NT2/D1 (cell line): ENCODE data around the gene CNOT8.
"Not testable (repeated sequence)": the region's sequence is repeated elsewhere in the genome, so short reads cannot be mapped to it uniquely, and the experiment has no call there.

ENCODE experiments used
- DNase-seq: peaks from one replicate; pipeline ENCODE4 v3.0.0-alpha.2; 2011; ENCODE audit warnings: low read depth, low spot score
- H3K27me3 ChIP-seq: 2 replicates; pipeline ENCODE4 v1.6.0; 2011; ENCODE audit warnings: mild to moderate bottlenecking; ENCODE audit not compliant: insufficient read length, insufficient read depth
- H3K36me3 ChIP-seq: 2 replicates; pipeline ENCODE4 v1.6.1; 2011; ENCODE audit warnings: mild to moderate bottlenecking, low read length, mixed read lengths; ENCODE audit not compliant: insufficient read depth, insufficient read length
- H3K4me1 ChIP-seq: 2 replicates; pipeline ENCODE4 v1.5.1; 2011; ENCODE audit not compliant: insufficient read depth, insufficient read length
- H3K4me3 ChIP-seq: 2 replicates; pipeline ENCODE4 v1.5.1; 2011; ENCODE audit warnings: low read depth; ENCODE audit not compliant: insufficient read length
- H3K9ac ChIP-seq: 2 replicates; pipeline ENCODE4 v1.6.0; 2011; ENCODE audit warnings: low read depth; ENCODE audit not compliant: insufficient read length
- H3K9me3 ChIP-seq: 2 replicates; pipeline ENCODE4 v1.5.1; 2011; ENCODE audit warnings: mild to moderate bottlenecking, low read length; ENCODE audit not compliant: insufficient read depth
- SUZ12 ChIP-seq: IDR thresholded peaks from 2 replicates; pipeline ENCODE4 v1.6.1; 2011; ENCODE audit not compliant: insufficient read length, insufficient read depth; ENCODE audit errors: extremely low read depth
- YY1 ChIP-seq: IDR thresholded peaks from 2 replicates; pipeline ENCODE4 v1.6.1; 2011; ENCODE audit not compliant: insufficient read length, insufficient read depth
- ZNF274 ChIP-seq: IDR thresholded peaks from 2 replicates; pipeline ENCODE4 v1.6.1; 2011; ENCODE audit warnings: mild to moderate bottlenecking, low read depth, low read length

Gene CNOT8

GRCh38 chr5:154816891-154817492, 41.4 kb upstream of the CNOT8 start:
- H3K36me3 ChIP-seq: peaks cover 74% of the 10 kb centered on the region
- DNase-seq: no peak
- no peak overlapping the region for H3K4me3 ChIP-seq
- H3K27me3 ChIP-seq: no peaks in the 10 kb centered on the region
- no peak overlapping the region for H3K9ac ChIP-seq
- no peaks in the 10 kb centered on the region for H3K9me3 ChIP-seq
- TF ChIP-seq SUZ12: no peak
- TF ChIP-seq ZNF274: no peak
- TF ChIP-seq YY1: no peak
- H3K4me1 ChIP-seq: peaks cover 3% of the 10 kb centered on the region

GRCh38 chr5:154817815-154818214, 40.6 kb upstream of the CNOT8 start:
- Histone ChIP-seq H3K4me3 (no peak overlapping the region), H3K4me1 (peaks cover 3% of the 10 kb centered on the region), H3K27me3 (no peaks in the 10 kb centered on the region), H3K9me3 (no peaks in the 10 kb centered on the region), H3K36me3 (peaks cover 76% of the 10 kb centered on the region), H3K9ac (no peak overlapping the region)
- TF ChIP-seq ZNF274: no peak
- DNase-seq: no peak

GRCh38 chr5:154818471-154819116, 39.8 kb upstream of the CNOT8 start:
- Histone ChIP-seq H3K36me3 (peaks cover 74% of the 10 kb centered on the region), H3K4me1 (peaks cover 3% of the 10 kb centered on the region), H3K4me3 (no peak overlapping the region), H3K27me3 (no peaks in the 10 kb centered on the region), H3K9me3 (no peaks in the 10 kb centered on the region), H3K9ac (no peak overlapping the region)
- DNase-seq: no peak
- TF ChIP-seq ZNF274 (no peak), SUZ12 (no peak), YY1 (no peak)

GRCh38 chr5:154819546-154819945, 38.9 kb upstream of the CNOT8 start:
- Histone ChIP-seq H3K27me3 (no peaks in the 10 kb centered on the region), H3K9me3 (no peaks in the 10 kb centered on the region), H3K4me3 (no peak overlapping the region), H3K36me3 (peaks cover 73% of the 10 kb centered on the region), H3K4me1 (peaks cover 3% of the 10 kb centered on the region), H3K9ac (no peak overlapping the region)
- DNase-seq: no peak
- TF ChIP-seq SUZ12: no peak
- TF ChIP-seq YY1: no peak
- no peak for TF ChIP-seq ZNF274

DNA sequence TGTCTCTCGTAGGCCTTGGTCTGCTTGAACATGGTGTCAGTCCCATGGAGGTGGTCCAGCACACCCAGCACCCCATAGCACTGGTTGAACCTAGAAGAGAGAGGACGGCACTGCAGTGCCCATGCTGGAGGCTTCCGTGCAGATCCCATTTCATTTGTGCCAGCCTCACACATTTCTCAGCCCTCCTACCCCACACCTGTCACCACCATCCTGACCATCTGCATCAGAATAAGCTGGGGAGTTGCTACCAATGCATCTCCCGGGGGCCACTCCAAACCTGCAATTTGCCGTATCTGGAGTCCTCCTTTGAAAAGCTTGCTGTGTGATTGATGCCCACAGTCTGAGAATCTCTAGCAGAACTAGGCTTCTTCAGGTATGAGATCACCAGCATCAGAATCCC, 38.0 kb upstream of the CNOT8 start:
- Histone ChIP-seq H3K36me3 (peaks cover 65% of the 10 kb centered on the region), H3K9ac (no peak overlapping the region), H3K4me3 (no peak overlapping the region), H3K4me1 (peaks cover 3% of the 10 kb centered on the region), H3K27me3 (no peaks in the 10 kb centered on the region), H3K9me3 (no peaks in the 10 kb centered on the region)
- no peak for DNase-seq
- TF ChIP-seq ZNF274 (no peak), SUZ12 (no peak), YY1 (no peak)

- not testable (repeated sequence) for H3K9me3 ChIP-seq, H3K4me1 ChIP-seq, H3K9ac ChIP-seq, DNase-seq, H3K27me3 ChIP-seq, H3K4me3 ChIP-seq
- H3K36me3 ChIP-seq: peaks cover 40% of the 10 kb centered on the region
Observed at GRCh38 chr5:154822896-154823295, 35.5 kb upstream of the CNOT8 start.

DNA sequence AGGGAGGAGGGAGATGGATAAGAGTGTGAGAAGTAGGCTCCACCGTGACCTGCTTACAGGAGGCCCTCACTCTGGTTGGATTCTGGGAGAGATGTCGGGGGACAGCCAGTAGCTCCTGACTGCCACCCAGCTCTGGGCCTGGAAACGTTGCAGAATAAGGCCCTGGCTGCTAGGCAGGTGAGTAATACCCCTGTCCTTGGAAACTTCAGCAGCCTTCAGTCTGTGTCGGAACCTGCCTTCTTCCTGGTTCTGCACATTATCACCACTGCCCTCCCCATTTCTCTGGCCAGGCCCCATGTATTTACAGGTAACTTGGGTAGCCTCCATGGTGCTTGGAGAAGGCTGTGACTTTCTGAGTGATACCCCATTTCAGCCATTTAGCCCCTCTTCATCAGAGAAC, 34.8 kb upstream of the CNOT8 start:
- Histone ChIP-seq H3K27me3 (no peaks in the 10 kb centered on the region), H3K4me1 (no peaks in the 10 kb centered on the region), H3K9me3 (no peaks in the 10 kb centered on the region), H3K36me3 (peaks cover 38% of the 10 kb centered on the region), H3K9ac (no peak overlapping the region), H3K4me3 (no peak overlapping the region)
- TF ChIP-seq YY1 (no peak), ZNF274 (no peak), SUZ12 (no peak)
- DNase-seq: no peak

- TF ChIP-seq ZNF274 (no peak), YY1 (no peak), SUZ12 (no peak)
- Histone ChIP-seq H3K9me3 (no peaks in the 10 kb centered on the region), H3K4me3 (no peak overlapping the region), H3K36me3 (peaks cover 35% of the 10 kb centered on the region), H3K4me1 (no peaks in the 10 kb centered on the region), H3K27me3 (no peaks in the 10 kb centered on the region), H3K9ac (no peak overlapping the region)
- DNase-seq: no peak
Observed at GRCh38 chr5:154824070-154824469, 34.4 kb upstream of the CNOT8 start.
